Measurements from ENCODE around the gene GABBR2. TPM values are rescaled to one million over a fixed set of nuclear protein-coding genes. Genes with fewer than 3 reads are reported as not detected.

GABBR2 gene
- total RNA-seq, 1 donor from 2014 or later, result 0.74 TPM

DNA sequence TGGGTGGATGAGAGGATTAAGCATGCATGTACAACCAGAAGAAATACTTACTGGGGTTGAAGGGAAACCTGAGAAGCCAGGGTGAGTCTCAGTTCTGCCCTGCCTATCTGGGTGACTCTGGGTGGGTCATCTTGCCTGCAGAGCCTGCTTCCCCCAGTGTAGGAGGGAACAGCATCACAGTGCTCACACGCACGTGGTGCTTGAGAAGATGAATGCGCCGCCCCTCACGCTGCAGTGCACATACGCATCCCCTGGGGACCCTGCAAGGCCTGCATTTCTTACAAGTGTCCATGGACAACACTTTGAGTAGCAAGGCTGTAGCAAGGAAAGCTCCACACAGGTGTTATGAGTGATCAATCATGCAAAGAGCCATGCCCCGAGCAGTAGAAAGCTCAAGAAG lies 18.7 kb upstream of the GABBR2 start:
- H3K27ac Mint-ChIP-seq, result no peak overlapping the region
- H3K4me1 Mint-ChIP-seq, result no peaks in the 10 kb centered on the region
- TF ChIP-seq, protein P1, sequence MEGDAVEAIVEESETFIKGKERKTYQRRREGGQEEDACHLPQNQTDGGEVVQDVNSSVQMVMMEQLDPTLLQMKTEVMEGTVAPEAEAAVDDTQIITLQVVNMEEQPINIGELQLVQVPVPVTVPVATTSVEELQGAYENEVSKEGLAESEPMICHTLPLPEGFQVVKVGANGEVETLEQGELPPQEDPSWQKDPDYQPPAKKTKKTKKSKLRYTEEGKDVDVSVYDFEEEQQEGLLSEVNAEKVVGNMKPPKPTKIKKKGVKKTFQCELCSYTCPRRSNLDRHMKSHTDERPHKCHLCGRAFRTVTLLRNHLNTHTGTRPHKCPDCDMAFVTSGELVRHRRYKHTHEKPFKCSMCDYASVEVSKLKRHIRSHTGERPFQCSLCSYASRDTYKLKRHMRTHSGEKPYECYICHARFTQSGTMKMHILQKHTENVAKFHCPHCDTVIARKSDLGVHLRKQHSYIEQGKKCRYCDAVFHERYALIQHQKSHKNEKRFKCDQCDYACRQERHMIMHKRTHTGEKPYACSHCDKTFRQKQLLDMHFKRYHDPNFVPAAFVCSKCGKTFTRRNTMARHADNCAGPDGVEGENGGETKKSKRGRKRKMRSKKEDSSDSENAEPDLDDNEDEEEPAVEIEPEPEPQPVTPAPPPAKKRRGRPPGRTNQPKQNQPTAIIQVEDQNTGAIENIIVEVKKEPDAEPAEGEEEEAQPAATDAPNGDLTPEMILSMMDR (IDR thresholded peaks at IDR 0.05; ENCODE audit: unreplicated experiment), result no peak
- peaks cover 46% of the 10 kb centered on the region for H3K27me3 Mint-ChIP-seq (ENCODE audit: low read depth)
- H3K9me3 Mint-ChIP-seq, result no peaks in the 10 kb centered on the region
- H3K4me3 Mint-ChIP-seq, result no peak overlapping the region
- H3K36me3 Mint-ChIP-seq, result no peaks in the 10 kb centered on the region
- no peak for DNase-seq (ENCODE audit: low spot score in 2 of 2, unreplicated experiment in 2 of 2)

DNA sequence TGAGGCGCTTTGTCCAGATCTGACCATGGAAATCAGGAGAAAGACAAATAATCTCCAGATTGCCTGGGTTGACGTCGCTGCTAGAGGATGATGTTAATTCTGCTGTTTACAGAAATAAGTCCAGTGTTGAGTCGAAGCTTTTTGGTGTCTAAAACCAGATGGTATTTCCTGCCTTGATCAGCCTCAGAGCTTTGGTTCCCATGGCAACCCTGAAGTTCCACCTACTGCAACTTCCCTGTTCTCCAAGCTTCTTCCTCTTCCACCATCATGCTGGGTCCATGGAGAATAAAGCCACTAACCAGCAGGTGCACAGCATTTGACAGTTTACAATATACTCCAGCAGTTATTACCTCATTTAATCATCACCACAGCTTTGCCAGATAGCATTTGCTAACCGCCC lies 18.0 kb upstream of the GABBR2 start:
- Mint-ChIP-seq H3K27ac (no peak overlapping the region), H3K36me3 (no peaks in the 10 kb centered on the region), H3K9me3 (no peaks in the 10 kb centered on the region), H3K4me1 (no peaks in the 10 kb centered on the region), H3K4me3 (no peak overlapping the region), H3K27me3 (ENCODE audit: low read depth) (peaks cover 50% of the 10 kb centered on the region)
- no peak for DNase-seq (ENCODE audit: low spot score in 2 of 2, unreplicated experiment in 2 of 2)
- TF ChIP-seq, protein P1 (IDR thresholded peaks at IDR 0.05; ENCODE audit: unreplicated experiment), result no peak

DNA sequence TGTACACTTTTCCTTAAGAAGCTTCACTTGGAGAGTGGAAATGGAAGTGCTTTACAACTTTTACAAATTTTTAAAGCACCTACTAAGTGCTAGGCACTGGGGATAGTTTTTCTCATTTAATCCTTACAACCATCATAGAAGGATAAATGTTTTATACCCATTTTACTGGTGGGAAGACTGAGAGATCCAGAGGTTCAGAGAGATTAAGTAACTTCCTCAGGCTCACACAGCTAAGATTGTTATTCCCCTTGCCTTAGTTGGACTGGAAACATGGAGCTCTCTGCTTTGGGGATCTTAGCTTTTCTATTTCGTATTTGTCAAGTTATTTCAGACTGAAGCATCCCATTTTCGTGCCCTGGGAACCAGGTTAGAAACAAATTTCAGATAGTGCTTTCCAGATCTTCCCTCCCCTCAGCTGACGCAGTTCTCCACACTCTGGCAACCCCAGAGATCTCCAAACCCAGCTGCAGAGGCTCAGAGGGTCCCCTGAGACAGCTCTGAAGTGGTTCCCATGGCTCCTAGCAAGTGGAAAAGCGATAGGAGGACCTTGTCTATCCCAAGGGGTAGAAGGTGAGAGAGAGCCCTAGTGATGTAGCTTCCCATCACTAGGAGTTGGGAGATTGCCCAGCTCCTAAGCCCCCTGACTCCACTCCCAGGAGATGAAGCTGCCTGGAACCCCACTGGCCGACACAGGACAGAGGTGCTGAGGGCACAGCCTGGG lies 16.2 kb upstream of the GABBR2 start:
- no peak for DNase-seq (ENCODE audit: low spot score in 2 of 2, unreplicated experiment in 2 of 2)
- Mint-ChIP-seq H3K9me3 (no peaks in the 10 kb centered on the region), H3K27me3 (ENCODE audit: low read depth) (peaks cover 59% of the 10 kb centered on the region), H3K4me3 (no peak overlapping the region), H3K27ac (no peak overlapping the region), H3K36me3 (no peaks in the 10 kb centered on the region), H3K4me1 (no peaks in the 10 kb centered on the region)
- TF ChIP-seq, protein P1 (IDR thresholded peaks at IDR 0.05; ENCODE audit: unreplicated experiment), result no peak

DNA sequence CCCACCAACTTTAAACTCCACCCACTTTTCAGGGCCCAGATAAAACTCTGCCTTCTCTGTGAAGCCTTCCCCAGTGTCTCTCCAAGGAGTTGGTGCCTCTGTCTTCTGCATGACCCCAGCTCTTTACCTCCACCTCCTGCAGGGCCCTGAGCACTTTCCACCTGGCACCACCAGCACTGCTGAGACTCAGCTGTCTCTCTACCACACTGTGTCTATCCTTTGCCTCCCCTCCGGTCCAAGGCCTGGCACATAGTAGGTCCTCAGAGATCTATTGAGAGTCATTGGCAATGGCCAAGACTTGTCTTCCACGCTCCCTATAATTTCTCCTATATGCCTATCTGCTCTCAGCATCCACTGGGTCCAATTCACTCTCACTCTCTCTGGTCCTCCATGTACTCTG lies 12.9 kb upstream of the GABBR2 start:
- Mint-ChIP-seq H3K4me1 (no peaks in the 10 kb centered on the region), H3K36me3 (no peaks in the 10 kb centered on the region), H3K27ac (no peak overlapping the region), H3K27me3 (ENCODE audit: low read depth) (peaks cover 79% of the 10 kb centered on the region), H3K4me3 (no peak overlapping the region), H3K9me3 (no peaks in the 10 kb centered on the region)
- DNase-seq (ENCODE audit: low spot score in 2 of 2, unreplicated experiment in 2 of 2), result no peak
- TF ChIP-seq, protein P1 (IDR thresholded peaks at IDR 0.05; ENCODE audit: unreplicated experiment), result no peak

DNA sequence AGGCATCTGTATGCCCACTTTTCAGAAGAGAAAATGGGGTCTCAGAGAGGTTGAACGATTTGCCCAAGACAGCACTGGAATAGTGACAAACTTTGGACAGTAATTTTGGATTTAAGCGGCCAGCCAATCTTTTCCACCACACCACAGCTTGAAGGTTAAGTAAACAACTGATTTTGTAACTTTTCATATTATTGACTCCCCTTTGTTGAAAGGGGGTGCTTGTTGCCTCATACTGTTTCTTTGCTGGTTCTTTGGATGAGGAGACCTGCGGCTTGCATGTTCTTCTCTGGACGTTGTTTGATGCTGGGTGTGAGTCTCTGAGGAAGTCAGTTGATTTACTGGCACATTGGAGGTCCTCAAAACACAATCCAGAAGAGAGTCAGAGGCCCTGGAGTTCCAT lies 11.7 kb upstream of the GABBR2 start:
- DNase-seq (ENCODE audit: low spot score in 2 of 2, unreplicated experiment in 2 of 2), result no peak
- TF ChIP-seq, protein P1 (IDR thresholded peaks at IDR 0.05; ENCODE audit: unreplicated experiment), result no peak
- Mint-ChIP-seq H3K27ac (no peak overlapping the region), H3K4me3 (no peak overlapping the region), H3K36me3 (no peaks in the 10 kb centered on the region), H3K27me3 (ENCODE audit: low read depth) (peaks cover 80% of the 10 kb centered on the region), H3K4me1 (no peaks in the 10 kb centered on the region), H3K9me3 (no peaks in the 10 kb centered on the region)

Measured in mesothelial cell of epicardium (in vitro differentiated cells).